GM19468 (cell line): Measurements from ENCODE around the gene BMS1.

Experiments used
- ATAC-seq: cut with Tn5 transposase; IDR thresholded peaks from one replicate; pipeline ENCODE4 v1.9.1; 2021; ENCODE audit warnings: mild to moderate bottlenecking, moderate library complexity, moderate number of reproducible peaks; ENCODE audit not compliant: unreplicated experiment; ENCODE audit errors: extremely low read depth

Gene BMS1

GRCh38 chr10:42882597-42882996 is 100.0 kb downstream of the BMS1 start:
- ATAC-seq: no peak
